MM.1S (cell line): ENCODE data around the gene ENOX1.

ENCODE experiments used
- DNase-seq: peaks from one replicate; pipeline ENCODE4 v3.0.0-alpha.2; 2015
- H2AFZ ChIP-seq: fragments of 300-600 bp; sonication (generic); 2 replicates; pipeline ENCODE4 v1.6.0; 2016; ENCODE audit warnings: antibody characterized with exemption, low read length
- H3F3A ChIP-seq: fragments of 300-600 bp; sonication (generic); 2 replicates; pipeline ENCODE4 v1.6.1; 2016; ENCODE audit warnings: mild to moderate bottlenecking, antibody characterized with exemption, low read length, moderate library complexity, mixed read lengths; ENCODE audit not compliant: insufficient read depth
- H3K27ac ChIP-seq: fragments of 300-600 bp; sonication (generic); 2 replicates; pipeline ENCODE4 v1.5.1; 2016; ENCODE audit warnings: mild to moderate bottlenecking, low read length
- H3K27me3 ChIP-seq: fragments of 300-600 bp; sonication (generic); replicated peaks from 2 replicates; pipeline ENCODE4 v1.6.0; 2016; ENCODE audit warnings: low read length; ENCODE audit not compliant: insufficient read depth
- H3K36me3 ChIP-seq: fragments of 300-600 bp; sonication (generic); replicated peaks from 2 replicates; pipeline ENCODE4 v1.6.1; 2016; ENCODE audit warnings: mild to moderate bottlenecking, low read length, mixed read lengths; ENCODE audit not compliant: insufficient read depth
- H3K4me1 ChIP-seq: fragments of 300-600 bp; sonication (generic); 2 replicates; pipeline ENCODE4 v1.6.1; 2016; ENCODE audit warnings: low read length, mixed read lengths
- H3K4me2 ChIP-seq: fragments of 300-600 bp; sonication (generic); 2 replicates; pipeline ENCODE4 v1.6.0; 2016; ENCODE audit warnings: low read depth, low read length
- H3K4me3 ChIP-seq: fragments of 300-600 bp; sonication (generic); 2 replicates; pipeline ENCODE4 v1.5.1; 2016; ENCODE audit warnings: low read length, mixed read lengths
- H3K79me2 ChIP-seq: fragments of 300-600 bp; sonication (generic); 2 replicates; pipeline ENCODE4 v1.6.1; 2016; ENCODE audit warnings: mixed run types, low read length, mixed read lengths
- H3K9ac ChIP-seq: fragments of 300-600 bp; sonication (generic); 2 replicates; pipeline ENCODE4 v1.6.1; 2016; ENCODE audit warnings: low read length, mixed read lengths
- H3K9me2 ChIP-seq: fragments of 300-600 bp; sonication (generic); replicated peaks from 2 replicates; pipeline ENCODE4 v1.6.1; 2016; ENCODE audit warnings: mild to moderate bottlenecking, low read length, mixed read lengths; ENCODE audit not compliant: insufficient read depth
- H3K9me3 ChIP-seq: fragments of 300-600 bp; sonication (generic); replicated peaks from 2 replicates; pipeline ENCODE4 v1.6.1; 2016; ENCODE audit warnings: mild to moderate bottlenecking, low read length, mixed read lengths; ENCODE audit not compliant: insufficient read depth
- H4K20me1 ChIP-seq: fragments of 300-600 bp; sonication (generic); 2 replicates; pipeline ENCODE4 v1.6.1; 2016; ENCODE audit warnings: mild to moderate bottlenecking, low read length, moderate library complexity, mixed read lengths; ENCODE audit not compliant: insufficient read depth
- EZH2 ChIP-seq: fragments of 300-600 bp; sonication (generic); optimal IDR thresholded peaks from 2 replicates; pipeline ENCODE3; 2017; ENCODE audit warnings: low read depth, mild to moderate bottlenecking, antibody characterized with exemption, low read length, mixed read lengths
- EZH2phosphoT487 ChIP-seq: fragments of 300-600 bp; sonication (generic); IDR thresholded peaks from 2 replicates; pipeline ENCODE4 v1.6.1; 2018; ENCODE audit warnings: antibody characterized with exemption, low read length
- TF ChIP-seq, protein P1 (sequence below): fragments of 300-600 bp; sonication (generic); IDR thresholded peaks from 2 replicates; pipeline ENCODE4 v1.5.1; 2016; ENCODE audit warnings: antibody characterized with exemption, low read length, mixed read lengths

ENOX1 gene

GRCh38 chr13:43780666-43781065, 6.1 kb downstream of the ENOX1 start:
- no peak for DNase-seq
- Histone ChIP-seq H3K27me3 (no peaks in the 10 kb centered on the region), H3K4me1 (no peaks in the 10 kb centered on the region), H3F3A (no peaks in the 10 kb centered on the region), H3K36me3 (no peaks in the 10 kb centered on the region), H3K4me2 (no peak overlapping the region), H4K20me1 (no peaks in the 10 kb centered on the region), H2AFZ (no peak overlapping the region), H3K9me3 (no peaks in the 10 kb centered on the region), H3K79me2 (no peaks in the 10 kb centered on the region), H3K4me3 (no peak overlapping the region), H3K9ac (no peak overlapping the region), H3K9me2 (no peaks in the 10 kb centered on the region), H3K27ac (no peak overlapping the region)
- TF ChIP-seq, protein P1, sequence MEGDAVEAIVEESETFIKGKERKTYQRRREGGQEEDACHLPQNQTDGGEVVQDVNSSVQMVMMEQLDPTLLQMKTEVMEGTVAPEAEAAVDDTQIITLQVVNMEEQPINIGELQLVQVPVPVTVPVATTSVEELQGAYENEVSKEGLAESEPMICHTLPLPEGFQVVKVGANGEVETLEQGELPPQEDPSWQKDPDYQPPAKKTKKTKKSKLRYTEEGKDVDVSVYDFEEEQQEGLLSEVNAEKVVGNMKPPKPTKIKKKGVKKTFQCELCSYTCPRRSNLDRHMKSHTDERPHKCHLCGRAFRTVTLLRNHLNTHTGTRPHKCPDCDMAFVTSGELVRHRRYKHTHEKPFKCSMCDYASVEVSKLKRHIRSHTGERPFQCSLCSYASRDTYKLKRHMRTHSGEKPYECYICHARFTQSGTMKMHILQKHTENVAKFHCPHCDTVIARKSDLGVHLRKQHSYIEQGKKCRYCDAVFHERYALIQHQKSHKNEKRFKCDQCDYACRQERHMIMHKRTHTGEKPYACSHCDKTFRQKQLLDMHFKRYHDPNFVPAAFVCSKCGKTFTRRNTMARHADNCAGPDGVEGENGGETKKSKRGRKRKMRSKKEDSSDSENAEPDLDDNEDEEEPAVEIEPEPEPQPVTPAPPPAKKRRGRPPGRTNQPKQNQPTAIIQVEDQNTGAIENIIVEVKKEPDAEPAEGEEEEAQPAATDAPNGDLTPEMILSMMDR = no peak

DNA sequence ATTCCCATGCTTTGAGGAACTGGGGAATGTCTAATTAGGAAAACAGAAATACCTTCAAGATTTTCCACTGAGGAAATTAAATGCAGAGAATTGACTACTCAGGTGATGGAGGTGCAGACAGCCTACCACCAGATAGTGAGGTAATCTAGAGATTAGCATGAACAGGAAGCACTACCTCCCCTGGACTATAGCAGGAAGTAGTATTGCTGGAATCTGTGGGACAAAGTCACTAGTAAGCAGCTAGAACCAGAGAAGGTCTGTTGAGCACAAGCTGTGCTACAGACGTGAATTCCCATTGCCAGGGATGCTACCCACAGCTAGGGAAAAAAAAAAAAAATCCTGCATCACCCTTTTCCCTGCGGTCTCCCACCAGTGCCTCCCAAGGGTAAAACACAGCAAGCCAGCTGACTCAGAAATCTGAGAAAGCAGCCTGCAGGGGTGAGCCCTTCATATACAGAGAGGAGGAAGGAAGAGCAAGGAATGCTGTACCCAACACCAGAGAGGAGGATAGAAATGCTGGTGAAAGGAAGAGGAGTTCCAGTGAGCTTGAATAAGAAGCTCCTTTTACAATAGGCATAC, 10.2 kb downstream of the ENOX1 start:
- H3K27ac ChIP-seq = no peak overlapping the region
- H3K9me3 ChIP-seq = no peaks in the 10 kb centered on the region
- H3K36me3 ChIP-seq = no peaks in the 10 kb centered on the region
- H4K20me1 ChIP-seq = no peaks in the 10 kb centered on the region
- H3K4me1 ChIP-seq = no peaks in the 10 kb centered on the region
- TF ChIP-seq EZH2 = no peak
- TF ChIP-seq EZH2phosphoT487 = no peak
- TF ChIP-seq, protein P1 = no peak
- no peaks in the 10 kb centered on the region for H3F3A ChIP-seq
- no peaks in the 10 kb centered on the region for H3K79me2 ChIP-seq
- H3K27me3 ChIP-seq = no peaks in the 10 kb centered on the region
- H3K9me2 ChIP-seq = no peaks in the 10 kb centered on the region
- no peak overlapping the region for H2AFZ ChIP-seq
- H3K9ac ChIP-seq = no peak overlapping the region
- no peak overlapping the region for H3K4me2 ChIP-seq
- DNase-seq = no peak
- H3K4me3 ChIP-seq = no peak overlapping the region

DNA sequence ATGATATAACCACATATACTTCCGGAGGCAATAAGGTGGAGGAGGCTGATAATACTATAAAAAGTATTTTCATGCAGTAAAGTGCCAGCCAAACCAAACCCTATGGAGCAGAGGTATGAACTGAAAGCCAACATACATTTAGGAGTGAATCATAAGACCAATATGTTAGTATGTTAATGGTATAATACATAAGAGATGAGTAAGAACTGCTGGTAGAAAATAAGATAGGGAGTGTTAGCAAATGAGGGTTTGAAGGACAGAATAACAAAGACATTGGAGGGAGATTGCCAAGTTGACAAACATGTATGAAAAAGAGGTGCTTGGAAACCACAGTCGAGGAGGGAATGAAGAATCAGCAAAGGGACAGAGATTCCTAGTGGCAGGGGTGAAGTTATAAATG, 10.8 kb downstream of the ENOX1 start:
- DNase-seq = no peak
- no peaks in the 10 kb centered on the region for H4K20me1 ChIP-seq
- H3K4me1 ChIP-seq = no peaks in the 10 kb centered on the region
- H3K27ac ChIP-seq = no peak overlapping the region
- H3K36me3 ChIP-seq = no peaks in the 10 kb centered on the region
- no peaks in the 10 kb centered on the region for H3K27me3 ChIP-seq
- H2AFZ ChIP-seq = no peak overlapping the region
- no peak overlapping the region for H3K9ac ChIP-seq
- H3F3A ChIP-seq = no peaks in the 10 kb centered on the region
- H3K9me2 ChIP-seq = no peaks in the 10 kb centered on the region
- H3K4me2 ChIP-seq = no peak overlapping the region
- TF ChIP-seq, protein P1 = no peak
- TF ChIP-seq EZH2phosphoT487 (no peak), EZH2 (no peak)
- no peaks in the 10 kb centered on the region for H3K9me3 ChIP-seq
- no peaks in the 10 kb centered on the region for H3K79me2 ChIP-seq
- no peak overlapping the region for H3K4me3 ChIP-seq
